GM12864 (cell line): Measurements from ENCODE around the gene SHFL.
A peak's percentile ranks its signal among the peaks of the same experiment; 100 is the strongest.

Experiments used
- DNase-seq: peaks from one replicate; pipeline ENCODE4 v3.0.0-alpha.2; 2011; ENCODE audit warnings: low read depth
- H3K4me3 ChIP-seq: 2 replicates; pipeline ENCODE4 v1.5.1; 2011; ENCODE audit warnings: mild to moderate bottlenecking, low read depth, low read length, control low read depth
- CTCF ChIP-seq: IDR thresholded peaks from 2 replicates; pipeline ENCODE4 v1.5.1; 2011; ENCODE audit warnings: low read depth, mild to moderate bottlenecking, moderate library complexity, low read length, control low read depth, inconsistent platforms; ENCODE audit errors: missing control alignments

The SHFL gene

DNA sequence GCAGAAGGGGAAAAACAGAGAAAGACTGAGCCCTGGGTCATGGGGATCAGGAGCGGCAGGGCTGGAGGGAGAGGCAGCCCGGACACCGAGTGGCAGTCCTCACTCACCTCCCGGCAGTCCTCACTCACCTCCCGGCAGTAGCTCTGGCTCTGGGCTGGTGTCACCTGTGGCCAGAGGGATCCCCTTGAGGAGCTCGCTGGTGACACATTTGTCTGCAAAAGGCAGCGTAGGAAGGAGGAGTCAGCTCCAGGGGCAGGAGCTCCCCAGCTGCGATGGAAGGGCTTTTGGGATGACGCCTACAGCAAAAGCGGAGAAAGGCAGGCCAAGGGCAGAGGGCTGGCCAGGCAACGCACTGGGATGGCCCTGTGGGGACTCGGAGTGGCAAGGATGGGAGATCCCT lies 32.8 kb downstream of the SHFL start:
- no peak for TF ChIP-seq CTCF
- no peak for DNase-seq
- H3K4me3 ChIP-seq: peak overlapping the region; percentile 98

DNA sequence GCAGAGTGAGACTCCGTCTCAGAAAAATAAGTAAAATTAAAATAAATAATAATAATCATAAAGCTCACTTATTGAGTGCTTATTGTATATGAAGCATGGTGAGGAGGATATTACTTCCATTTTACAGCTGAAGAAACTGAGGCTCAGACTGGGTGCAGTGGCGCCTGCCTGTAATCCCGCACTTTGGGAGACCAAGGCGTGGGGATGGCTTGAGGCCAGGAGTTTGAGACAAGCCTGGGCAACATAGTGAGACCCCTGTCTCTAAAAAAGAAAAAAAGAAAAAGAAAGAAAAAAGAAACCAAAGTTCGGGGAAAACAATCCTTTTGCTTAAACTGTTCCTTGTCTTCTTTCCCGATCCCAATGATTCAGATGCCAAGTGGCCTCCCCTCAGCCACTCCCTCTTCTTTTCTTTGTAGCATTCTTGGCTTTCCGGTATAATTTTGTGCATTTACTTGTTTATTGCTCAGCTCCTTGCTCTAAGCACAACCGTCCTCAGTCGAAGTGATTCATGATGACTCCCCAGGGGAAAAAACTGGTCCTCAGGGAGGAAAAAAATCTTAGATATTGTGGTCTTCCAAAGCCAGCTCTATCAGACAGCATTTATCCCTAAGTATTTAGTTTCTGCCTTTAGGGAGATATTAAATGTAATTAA lies 34.5 kb downstream of the SHFL start:
- no peak for TF ChIP-seq CTCF
- no peak for DNase-seq
- no peak overlapping the region for H3K4me3 ChIP-seq

GRCh38 chr19:10122045-10122444 lies 35.9 kb downstream of the SHFL start:
- no peak overlapping the region for H3K4me3 ChIP-seq
- no peak for TF ChIP-seq CTCF
- no peak for DNase-seq

- no peak for DNase-seq
- H3K4me3 ChIP-seq: no peak overlapping the region
- TF ChIP-seq CTCF: no peak
These were observed 38.3 kb downstream of the SHFL start for GRCh38 chr19:10124429-10124828.

GRCh38 chr19:10126213-10126639 lies 40.1 kb downstream of the SHFL start:
- no peak for DNase-seq
- no peak for TF ChIP-seq CTCF
- H3K4me3 ChIP-seq: no peak overlapping the region

DNA sequence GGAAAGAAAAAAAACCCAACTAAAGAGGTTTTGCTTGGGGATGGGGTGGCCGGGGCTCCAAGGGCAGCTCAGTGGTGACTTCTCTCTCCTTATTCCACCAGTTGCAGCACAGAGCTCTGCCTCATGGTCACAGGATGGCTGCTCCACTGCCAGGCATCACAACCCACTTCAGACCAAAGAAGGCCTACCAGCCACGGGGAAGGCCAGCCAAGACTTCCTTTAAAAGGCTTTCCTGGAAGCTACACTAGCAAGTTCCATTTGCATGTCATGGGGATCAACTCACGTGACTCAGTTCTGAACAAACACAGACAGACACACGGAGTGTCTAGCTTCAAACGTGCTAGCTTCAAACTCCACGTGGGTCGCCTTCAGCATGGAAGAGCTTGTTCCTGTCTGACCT lies 46.8 kb downstream of the SHFL start:
- TF ChIP-seq CTCF: no peak
- no peak for DNase-seq
- H3K4me3 ChIP-seq: no peak overlapping the region

GRCh38 chr19:10133596-10133995 lies 47.5 kb downstream of the SHFL start:
- TF ChIP-seq CTCF: no peak
- no peak for DNase-seq

More at GRCh38 chr19:10133596-10133995, 47.5 kb downstream of the SHFL start:
- no peak overlapping the region for H3K4me3 ChIP-seq
